Stimulated activated CD8-positive, alpha-beta memory T cell treated with anti-CD3 and anti-CD28 coated beads, Interleukin-4, amount 100 ng/mL, for 48 hours (primary cell): ENCODE data around the gene GLIS1.
"Not testable (repeated sequence)": the region's sequence is repeated elsewhere in the genome, so short reads cannot be mapped to it uniquely, and the experiment has no call there.

Experiments
- DNase-seq: peaks from one replicate; pipeline ENCODE4 v3.0.0-alpha.2; 2020

Gene GLIS1

DNA sequence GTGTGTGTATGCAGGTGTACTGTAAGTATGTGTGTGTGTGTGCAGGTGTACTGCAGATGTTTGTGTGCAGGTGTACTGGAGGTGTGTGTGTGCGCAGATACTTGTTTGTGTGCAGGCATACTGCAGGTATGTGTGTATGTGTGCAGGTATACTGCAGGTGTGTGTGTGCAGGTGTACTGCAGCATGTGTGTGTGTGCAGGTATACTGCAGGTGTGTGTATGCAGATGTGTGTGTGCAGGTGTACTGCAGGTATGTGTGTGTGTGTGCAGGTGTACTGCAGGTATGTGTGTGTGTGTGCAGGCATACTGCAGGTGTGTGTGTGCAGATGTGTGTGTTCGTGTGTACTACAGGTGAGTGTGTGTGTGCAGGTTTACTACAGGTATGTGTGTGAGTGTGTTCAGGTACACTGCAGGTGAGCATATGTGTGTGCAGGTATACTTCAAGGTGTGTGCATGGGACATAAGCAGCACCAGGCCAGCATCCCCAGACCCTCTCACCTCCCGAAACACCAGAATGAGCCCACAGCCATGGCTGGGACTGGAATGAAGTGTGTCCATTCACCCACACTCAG is 182.2 kb downstream of the GLIS1 start:
- DNase-seq: no peak

DNA sequence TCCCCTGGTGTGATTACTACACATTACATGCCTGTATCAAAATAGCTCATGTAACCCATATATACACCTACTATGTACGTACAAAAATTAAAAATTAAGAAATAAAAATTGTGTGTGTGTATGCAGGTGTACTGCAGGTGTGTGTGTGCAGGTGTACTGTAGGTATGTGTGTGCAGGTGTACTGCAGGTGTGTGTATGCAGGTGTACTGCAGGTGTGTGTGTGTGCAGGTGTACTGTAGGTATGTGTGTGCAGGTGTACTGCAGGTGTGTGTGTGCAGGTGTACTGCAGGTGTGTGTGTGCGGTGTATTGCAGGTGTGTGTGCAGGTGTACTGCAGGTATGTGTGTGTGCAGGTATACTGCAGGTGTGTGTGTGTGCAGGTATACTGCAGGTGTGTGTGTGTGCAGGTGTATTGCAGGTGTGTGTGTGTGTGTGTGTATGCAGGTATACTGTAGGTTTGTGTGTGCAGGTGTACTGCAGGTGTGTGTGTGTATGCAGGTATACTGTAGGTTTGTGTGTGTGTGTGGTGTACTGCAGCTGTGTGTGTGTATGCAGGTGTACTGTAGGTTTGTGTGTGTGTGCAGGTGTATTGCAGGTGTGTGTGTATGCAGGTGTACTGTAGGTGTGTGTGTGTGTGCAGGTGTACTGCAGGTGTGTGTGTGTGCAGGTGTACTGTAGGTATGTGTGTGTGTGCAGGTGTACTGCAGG is 183.2 kb downstream of the GLIS1 start:
- DNase-seq: not testable (repeated sequence)

- no peak for DNase-seq
Observed at GRCh38 chr1:53554592-53555305, 184.2 kb downstream of the GLIS1 start.

DNA sequence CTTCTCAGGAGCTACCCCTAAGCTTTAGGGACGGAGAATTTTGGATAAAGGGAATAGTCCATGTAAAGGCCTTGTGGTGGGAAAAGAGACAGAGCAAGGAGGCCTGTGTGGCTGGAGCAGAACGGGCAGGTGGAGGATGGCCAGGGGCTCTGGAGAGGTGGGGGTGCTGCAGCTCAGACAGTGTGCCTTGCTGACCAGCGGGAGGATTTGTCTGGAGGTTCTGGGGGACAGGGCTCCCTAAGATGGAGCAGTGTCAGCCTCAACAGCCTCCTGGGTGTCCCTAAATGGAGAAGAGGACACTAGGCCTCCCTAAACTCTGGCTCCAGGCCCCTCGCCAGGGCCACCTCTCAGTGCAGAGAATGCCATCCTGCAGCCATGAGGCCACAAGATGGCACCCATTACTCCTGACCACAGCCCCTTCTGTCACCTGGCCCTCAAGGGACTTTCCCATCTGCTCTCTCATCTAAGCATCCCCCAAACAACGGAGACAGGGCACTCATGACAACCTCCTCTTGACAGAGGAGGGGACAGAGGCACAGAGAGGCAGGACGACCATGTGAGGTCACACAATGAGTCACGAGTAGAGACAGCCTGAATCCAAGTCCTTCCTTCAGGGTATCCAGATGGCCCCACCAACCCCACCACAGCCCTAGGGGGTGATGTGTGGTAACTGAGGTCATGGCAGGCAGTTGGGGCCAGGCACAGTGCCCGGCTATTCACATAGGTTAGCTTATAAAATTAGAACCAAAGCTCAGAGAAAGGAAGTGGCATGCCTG is 185.0 kb downstream of the GLIS1 start:
- peak; percentile 40 for DNase-seq

DNA sequence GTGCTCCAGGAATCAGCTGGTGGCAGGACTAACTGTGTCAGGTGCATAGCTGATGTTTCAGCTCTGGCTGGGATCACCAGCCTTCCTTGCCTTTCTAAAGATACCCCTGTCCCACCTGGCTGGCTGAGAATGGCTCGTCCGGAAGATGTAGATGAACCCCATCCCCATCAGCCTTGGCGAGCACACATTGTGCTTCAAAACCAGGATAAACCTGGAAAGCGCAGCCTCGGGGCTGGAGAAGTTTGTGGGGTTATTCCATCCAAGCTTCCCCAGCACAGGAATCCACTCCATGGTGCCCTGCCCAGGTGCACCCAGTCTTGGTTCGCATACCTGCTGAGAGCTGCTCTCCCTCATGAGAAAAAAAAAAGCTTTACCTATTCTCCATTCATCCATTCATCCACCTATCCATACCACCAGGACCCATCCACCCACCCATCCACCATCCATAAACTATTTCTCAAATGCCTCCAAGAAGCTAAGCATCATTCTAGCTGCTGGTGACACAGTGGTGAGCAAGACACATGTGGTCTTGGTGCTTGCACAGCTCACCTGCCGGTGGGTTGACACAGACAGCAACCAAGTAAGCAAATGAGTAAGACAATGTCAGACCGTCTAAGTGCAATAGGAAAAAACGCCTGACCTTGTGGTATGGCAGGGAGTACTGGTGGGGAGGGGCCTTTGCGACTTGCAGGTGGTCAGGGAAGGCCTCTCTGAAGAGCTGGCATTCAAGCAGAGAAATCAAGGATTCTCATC is 185.8 kb downstream of the GLIS1 start:
- peak; percentile 41 for DNase-seq

DNA sequence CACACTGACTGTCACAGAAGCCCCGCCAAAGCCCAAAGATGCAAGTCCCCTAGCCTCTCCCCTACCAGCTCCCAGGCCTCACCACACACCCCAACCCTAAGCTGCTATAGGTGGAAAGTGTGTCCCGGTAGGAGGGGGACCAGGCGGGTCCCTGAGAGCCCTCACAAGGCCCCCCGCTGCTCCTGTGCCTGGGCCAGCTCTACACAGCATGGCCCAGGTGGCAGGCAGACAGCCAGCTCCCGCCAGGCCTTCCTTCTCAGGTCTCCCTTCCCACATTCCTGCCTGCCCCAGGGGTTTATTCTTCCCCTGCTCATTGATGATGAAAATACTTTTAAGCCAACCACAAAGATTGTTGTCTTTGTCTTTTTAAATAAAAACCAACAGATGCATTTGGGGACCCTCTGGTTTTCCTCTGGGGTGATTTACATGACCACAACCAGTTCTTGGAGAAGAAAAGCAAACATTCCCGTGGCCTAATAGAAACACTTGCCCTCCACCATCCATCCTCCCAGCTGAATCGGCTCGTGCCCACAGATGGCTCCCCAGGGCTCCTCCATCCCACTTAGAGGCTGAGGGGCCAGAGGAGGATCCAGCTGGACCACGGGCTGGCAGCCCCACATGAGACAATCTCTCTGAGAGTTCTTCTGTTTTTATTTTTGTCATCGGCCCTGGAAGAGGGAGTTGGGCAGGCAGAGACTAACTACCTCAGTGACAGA is 186.7 kb downstream of the GLIS1 start:
- no peak for DNase-seq

DNA sequence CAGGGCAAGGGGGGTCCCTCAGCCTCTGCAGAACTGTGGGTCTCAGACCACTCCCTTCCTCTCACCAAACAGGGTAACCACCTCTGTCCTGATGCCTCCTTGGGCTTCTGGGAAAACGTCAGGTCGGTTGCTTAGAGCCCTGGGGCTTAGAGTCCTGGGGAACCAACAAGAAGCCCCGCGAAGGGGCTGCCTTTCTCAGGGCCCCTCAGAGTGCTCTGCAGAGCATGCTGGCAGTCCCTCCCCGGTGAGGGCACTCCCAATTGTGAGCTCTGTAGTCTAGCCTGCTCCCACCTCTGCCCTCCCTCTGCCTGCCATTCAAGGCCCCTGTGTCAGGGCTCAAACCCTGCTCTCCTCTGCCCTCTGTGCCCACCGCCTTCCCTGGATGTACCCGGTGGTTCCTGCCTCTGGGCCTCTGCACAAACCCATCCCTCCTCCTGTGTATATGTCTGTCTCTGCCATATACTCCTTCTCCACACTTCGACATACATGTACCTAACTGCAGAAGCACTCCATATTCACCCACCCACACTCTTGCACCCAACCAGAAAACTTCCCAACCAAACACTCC is 187.5 kb downstream of the GLIS1 start:
- DNase-seq: no peak

DNA sequence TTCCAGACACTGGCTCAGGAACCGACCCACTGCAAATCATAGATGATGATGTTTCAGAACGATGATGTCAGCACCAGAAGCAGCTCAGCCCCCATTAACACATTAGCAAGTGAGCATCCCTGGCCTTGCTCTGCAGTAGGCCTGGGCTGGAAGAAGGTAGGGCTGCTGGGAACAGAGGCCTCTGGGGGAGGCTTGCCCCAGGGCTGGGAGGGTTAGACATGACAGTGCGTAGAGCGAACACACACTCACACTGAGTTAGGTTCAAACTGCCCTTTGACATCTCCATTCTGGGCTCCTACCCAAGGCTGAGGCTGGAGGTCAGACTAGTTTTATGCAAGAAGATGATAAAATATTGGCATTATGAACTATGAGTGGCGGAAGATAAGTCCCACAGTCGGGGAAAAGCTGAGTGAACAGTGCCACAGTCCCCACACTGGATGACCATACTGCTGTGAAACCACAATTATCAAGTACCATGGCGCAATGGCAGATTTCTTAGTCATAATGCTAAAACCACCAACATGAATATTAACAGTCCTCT is 188.7 kb downstream of the GLIS1 start:
- no peak for DNase-seq

- no peak for DNase-seq
Observed at GRCh38 chr1:53549781-53550180, 189.2 kb downstream of the GLIS1 start.

- no peak for DNase-seq
Observed at GRCh38 chr1:53549287-53549686, 189.7 kb downstream of the GLIS1 start.

GRCh38 chr1:53548031-53548491 is 190.9 kb downstream of the GLIS1 start:
- no peak for DNase-seq

GRCh38 chr1:53547231-53547790 is 191.7 kb downstream of the GLIS1 start:
- DNase-seq: no peak

DNA sequence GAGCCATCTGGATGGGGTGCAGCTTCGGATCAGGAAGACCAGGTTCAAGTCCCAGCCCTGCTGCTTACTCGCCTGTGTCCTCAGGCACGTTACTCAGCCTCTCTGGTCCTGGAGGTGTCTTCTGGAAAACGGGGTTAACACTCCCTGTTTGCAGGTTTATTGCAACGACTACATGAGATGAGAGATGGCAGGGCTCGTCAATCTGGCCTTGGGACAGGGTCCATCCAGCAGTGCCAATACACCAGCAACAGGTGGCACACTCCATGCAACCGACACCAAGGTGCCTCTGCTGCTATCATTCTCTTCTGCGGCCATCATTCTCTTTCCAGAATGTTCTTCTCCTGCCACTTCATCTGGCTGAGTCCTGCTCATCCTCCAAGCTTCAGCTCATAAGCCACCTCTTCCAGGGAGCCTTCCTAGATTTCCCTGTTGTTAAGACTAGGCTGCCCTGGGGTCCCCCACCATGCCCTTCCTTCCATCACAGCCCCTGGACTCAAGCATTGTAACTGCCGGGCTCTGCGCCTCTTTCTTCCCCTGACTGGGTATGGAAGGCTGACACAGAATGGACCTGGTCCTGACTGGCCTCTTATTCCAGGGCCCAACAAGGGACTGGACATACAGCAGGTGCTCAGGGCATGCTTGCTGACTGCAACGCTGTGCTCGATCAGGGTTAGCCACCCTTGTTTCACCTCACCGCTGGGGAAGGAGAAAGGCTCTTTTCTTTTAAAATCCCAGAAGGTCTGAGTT is 192.4 kb downstream of the GLIS1 start:
- no peak for DNase-seq

DNA sequence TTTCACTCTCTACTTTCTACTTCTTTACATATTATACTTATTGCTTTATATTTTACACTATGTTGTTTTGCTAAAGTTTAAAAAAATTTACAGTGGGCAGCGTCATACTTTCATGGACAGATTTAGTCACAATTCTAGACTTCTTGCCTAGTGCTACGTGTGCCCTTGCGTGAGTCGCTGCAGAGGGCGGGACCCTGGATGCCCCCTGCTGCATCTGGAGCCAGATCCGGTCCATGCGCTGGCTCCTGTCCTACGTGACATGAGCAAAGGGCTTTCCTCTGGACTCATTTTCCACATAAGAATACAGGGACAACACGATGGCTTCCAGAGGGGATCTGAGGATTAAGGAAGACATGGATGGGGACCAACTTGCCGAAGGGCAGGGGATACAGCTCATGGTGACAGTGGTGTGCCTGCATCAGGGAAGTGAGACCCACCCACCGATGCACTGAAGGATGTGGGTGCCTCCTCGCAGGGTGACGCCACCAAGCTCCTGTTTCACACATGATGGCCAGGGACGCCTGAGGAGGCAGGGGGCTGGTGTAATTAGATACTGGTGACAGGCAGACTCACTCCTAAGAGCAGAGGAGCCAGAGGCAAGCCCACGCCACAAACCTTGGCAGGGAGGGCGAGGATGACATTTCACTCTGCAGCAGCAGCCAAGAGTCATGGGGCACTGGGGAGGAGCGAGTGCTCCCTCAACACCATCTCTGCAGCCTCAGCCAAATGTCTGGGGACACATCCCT is 193.1 kb downstream of the GLIS1 start:
- no peak for DNase-seq

- DNase-seq: no peak
Observed at GRCh38 chr1:53544728-53545515, 194.0 kb downstream of the GLIS1 start.

DNA sequence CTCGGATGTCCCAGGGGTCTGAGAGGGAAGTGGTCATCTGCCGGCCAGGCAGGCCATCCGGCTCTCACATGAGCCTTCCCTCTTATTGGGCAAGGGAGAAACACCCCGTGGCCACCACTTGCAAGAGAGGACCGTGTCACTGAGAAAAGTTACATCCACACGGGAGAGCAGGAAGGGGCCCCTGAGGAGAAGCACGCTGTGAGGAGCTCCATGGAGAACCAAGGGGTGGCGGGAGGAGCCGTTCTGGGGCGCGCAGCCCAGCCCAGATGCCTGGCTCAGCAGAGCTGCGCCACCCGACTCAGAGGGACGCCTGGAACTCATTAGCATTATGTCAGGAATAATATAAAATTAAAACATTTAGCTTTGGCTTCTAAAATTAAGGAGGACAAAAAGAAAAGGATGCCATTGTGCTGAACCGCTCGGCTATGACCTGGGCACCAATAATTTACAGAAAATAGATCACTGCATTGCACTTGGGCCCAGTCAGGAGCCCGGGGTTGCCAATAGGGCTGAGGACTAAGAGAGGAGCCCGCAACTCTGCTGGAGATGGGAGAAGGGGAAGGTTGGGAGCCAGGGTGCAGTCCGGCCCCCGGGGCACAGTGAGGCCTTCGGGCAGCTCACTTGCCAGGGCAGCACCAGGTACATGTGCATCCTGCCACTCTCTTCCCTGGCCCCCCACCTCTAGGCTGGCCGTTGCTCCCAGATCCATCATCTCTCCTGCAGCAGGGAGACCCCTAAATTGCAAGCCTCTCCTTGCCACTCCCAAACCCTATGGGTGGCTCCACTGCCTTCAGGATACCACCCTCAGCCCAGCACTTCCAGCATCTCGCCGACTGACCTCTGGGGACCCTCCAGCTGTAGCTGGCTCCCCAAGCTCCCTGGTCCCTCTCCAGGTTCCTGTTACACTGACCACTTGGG is 194.9 kb downstream of the GLIS1 start:
- no peak for DNase-seq

DNA sequence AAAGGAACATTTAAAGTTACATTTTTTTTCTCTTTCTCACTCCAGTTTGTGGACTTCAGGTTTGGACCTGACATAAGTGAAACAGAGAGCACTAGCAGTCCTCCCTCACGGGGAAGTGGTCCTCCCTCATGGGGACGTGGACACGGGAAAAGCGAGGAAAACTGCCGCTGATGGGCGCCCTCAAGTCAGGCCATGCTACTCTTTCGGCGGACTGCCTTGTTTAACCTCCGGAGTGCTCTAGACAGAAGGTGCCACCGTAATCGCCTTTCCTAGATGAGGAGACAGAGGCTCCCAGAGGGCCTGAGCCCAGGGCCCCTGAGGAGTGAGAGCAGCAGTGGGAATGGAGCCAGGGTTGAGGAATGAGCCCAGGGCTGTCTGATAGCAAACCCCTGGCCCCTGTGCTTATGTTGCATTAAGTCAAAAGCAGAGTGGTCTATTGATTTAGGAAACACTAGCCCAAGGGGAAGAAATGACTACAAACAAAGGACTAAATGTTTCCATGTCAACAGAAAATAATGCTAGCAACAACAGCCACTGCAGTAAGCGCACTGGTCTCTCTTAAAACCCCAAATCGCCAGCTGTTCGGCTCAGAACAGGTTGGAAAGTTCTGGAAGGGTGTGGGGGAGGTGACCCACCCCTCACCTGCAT is 195.7 kb downstream of the GLIS1 start:
- no peak for DNase-seq
